ELF-1 (cell line): ENCODE measurements around the gene ZACN.
"Not testable (repeated sequence)": the region's sequence is repeated elsewhere in the genome, so short reads cannot be mapped to it uniquely, and the experiment has no call there.

Source experiments
- DNase-seq: peaks from one replicate; pipeline ENCODE4 v3.0.0-alpha.2; 2016; ENCODE audit warnings: low read depth, low spot score

Gene ZACN

DNA sequence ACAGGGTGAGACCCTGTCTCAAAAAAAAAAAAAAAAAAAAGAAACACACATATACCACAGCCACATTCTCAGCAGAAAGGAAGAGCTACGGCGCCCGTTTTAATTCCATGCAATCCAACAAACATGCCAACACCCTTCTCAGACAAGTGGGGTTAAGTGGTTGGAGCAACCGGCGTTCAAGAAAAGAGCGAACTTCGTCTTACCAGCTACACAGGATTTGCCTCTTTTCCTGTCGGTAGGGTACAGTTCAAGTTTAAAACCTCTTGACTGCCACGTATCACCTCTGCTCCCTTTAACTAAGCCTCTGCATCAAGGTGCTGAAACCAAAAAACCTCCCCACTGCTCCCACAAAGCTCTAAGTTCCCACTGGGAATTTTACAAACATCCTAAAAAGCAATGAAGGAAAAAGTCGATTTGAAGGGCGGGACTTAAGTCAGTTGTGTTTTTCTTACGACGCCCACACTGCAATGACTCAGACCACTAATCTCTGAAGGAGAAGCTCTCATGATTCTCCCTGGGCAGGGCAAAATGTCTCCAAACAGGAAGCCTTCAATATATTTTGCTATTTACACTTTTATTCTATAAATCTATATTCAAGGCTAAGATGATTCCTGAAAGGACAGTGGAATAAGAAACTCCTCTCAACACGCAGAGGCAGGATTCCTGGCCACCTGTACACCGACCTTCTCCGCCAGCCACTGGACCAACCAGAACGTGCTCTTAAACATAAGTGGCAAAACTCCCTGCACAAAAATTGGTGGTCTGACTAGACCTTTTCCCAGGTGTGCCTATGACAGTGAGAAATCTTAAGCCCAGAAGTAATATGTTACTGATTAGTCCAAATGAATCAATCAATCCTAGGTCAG, 25.5 kb upstream of the ZACN start:
- DNase-seq: no peak

DNA sequence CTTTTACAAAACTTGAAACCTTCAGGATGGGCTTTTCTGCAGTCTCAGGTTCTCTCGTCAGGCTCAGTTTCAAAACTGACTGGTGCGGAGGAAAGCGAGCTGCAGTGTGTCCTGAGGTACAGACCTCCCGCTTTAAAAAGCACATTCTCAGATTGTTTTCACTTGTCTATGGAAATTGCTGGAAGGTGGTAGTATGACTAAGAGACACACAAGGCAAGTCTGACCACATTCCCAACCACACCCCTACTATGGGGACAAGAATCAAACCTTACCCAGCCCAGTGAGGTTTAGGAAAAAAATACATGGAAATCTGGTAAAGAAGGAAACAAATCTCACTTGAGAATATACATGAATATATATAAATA, 24.9 kb upstream of the ZACN start:
- no peak for DNase-seq

DNA sequence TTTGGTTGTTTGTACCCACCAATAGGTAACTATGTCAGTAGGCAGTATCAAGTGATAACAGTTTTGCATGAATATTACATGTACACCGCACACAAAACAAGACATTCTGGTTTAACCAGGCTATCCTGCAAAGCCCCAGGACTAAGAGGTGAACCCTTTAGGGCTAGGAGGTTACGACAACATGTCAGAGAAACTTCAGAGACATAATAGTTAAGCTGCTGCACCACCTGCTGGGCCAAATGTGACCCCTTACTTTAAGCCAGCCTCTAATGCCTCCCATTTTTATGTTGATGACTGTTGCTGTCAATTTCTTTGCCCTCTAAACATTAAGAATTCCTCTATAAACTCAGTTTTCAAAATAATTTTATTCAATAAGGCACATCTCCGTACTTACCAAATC, 22.1 kb upstream of the ZACN start:
- DNase-seq: no peak

DNA sequence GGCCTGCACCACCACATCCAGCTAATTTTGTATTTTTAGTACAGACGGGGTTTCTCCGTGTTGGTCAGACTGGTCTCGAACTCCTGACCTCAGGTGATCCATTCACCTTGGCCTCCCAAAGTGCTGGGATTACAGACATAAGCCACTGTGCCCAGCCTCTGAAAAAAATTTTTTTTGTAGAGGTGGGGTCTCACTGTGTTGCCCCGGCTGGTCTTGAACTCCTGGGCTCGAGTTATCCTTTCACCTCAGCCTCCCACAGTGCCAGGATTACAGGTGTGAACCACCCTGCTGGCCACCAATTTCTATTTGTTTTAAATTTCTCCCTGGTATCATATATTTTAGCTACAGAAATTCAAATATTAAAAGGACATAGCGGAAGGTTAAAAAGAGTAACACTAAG, 20.7 kb upstream of the ZACN start:
- not testable (repeated sequence) for DNase-seq

DNA sequence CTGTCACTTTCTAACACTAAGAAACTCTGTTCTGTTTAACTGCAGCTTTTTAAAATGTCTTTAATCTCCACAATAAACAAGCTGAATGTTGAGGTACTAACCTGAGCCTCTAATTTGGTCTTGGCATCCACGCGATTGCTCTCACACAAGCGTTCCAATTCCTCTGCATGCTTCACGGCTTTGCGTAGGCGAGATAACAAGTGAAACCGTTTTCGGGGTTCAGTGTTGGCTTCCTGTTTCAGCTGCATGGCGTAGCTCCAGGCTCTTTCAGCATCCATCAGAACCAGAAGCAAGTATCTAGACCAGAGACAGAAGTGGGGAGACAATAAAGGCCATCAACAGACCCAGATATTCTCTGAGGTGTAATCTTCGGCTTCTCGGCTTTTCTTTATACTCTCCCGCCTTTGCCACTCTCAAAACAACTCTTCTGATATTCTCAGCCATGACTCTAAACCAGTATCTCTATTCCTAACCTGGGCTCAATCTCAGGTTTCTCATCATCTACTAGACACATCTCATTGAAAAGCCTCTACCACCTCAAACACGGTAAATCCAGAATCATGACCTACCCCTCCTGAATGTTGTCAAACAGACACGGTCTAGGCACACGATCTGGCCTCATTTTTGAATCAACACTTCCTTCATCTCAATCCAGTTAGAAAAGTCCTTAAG, 15.0 kb upstream of the ZACN start:
- no peak for DNase-seq

DNA sequence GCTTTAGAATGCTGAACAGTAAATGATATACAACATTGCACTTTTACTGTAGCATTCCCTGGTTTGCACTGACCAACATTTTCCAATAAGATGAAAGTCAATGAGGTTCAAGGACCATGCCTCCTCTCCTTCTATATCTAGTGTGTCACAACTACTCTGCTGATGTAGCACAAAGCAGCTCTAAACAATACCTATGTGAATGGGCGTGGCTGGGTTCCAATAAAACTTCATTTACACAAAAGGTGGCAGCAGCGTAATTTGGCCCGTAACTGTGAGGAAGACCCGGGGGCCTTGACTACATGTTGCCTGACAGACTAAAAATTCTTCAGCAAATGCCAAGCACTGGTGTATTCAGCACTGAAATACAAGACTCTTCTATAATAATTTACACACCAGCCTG, 13.2 kb upstream of the ZACN start:
- no peak for DNase-seq

DNA sequence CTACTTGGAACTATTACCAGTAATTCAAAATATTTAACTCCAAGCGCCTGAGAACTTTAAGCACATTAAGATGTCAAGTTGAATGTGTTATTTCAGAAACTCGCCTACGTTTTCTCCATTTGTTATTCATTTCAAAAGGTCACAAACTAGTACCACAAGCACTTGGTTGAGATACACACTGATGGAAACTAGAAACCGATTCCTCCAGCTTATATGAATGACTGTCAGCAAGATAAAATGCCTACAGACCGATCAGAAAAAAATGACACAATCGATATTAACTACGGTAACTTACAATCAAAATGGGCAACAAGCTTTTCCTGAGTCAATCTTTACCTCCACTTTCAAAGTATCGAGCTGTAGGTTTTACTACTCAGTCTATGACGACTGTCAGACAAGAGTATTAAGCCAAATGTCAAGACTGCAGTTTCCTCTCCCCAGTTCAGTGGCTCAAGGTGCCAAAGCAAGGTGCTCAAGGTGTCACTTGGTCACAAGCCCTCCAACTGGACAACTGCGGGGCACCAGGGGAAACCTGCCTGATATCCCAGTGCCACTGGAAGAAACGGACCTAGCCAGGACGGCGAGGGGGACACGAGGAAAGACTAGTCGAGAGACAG, 7.3 kb upstream of the ZACN start:
- DNase-seq: no peak

DNA sequence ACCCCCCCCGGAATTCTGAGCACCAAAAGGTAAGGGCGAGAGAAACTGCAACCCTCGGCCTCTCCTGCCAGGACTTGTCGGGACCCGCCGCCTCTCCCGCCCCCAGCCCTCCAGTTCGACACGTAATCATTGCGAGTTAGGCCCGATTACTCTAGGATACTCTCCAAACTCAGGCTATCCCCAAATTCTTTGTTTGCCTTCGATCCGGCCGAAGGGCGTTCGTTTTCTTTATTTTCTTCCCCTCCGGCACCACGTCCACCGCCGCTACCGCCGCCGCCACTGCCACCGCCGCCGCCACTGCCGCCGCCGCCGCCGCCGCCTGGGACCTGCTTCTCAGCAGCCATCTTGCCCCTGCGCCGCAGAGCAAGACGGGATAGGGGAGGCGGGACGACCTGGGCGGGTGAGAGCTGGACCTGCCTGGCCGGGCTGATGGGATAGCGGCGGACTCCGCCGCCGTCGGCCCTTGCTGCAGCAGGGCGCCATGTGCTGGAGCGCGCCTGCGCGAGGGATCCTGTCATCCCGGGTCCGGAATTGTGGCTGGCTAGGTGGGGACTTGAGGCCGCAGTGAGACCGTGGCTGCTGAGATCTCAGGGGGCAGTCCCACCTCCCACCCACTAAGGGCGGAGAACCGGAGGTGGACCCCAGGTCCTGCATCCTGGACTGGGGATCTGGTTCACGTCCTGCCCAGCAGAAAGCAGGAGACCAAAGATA, 6.7 kb upstream of the ZACN start, which contains the start of gene SRP68:
SRP68 (minus strand) TSS at position 370 of the 711 bp plus-strand sequence; CDS start at position 344, 26 bp downstream.
- DNase-seq: peak; percentile 94

DNA sequence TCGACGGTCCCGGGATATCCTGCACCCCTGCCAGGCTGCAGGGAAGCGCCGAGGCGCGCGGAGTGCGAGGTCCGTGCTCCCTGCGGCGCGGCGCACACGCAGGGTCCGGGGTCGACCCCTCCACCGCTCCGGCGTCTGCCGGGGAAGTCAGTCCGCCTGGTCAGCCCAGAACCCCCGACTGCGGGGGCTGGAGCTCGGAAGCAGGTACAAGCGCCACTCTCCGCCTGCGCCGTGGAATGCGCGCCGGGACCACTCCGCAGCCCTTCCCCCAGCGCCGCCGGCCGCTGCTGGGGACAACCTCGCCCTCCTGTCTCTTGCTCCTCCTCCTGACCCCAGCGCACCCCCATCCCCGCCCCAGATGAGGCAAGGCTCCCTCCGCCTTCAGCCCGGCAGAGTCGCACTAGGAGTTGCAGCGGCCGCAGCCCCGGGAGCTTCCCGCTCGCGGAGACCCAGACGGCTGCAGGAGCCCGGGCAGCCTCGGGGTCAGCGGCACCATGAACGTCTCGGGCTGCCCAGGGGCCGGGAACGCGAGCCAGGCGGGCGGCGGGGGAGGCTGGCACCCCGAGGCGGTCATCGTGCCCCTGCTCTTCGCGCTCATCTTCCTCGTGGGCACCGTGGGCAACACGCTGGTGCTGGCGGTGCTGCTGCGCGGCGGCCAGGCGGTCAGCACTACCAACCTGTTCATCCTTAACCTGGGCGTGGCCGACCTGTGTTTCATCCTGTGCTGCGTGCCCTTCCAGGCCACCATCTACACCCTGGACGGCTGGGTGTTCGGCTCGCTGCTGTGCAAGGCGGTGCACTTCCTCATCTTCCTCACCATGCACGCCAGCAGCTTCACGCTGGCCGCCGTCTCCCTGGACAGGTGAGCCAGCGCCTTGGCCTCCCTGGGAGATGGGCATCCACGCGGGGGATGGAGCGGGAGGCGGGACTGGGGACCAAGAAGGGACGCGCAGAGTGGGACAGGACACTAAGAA, 4.3 kb upstream of the ZACN start, which contains the start of gene GALR2:
GALR2 (plus strand) TSS at position 392 of the 974 bp plus-strand sequence; CDS start at position 495, 103 bp downstream.
- peak; percentile 25 for DNase-seq

DNA sequence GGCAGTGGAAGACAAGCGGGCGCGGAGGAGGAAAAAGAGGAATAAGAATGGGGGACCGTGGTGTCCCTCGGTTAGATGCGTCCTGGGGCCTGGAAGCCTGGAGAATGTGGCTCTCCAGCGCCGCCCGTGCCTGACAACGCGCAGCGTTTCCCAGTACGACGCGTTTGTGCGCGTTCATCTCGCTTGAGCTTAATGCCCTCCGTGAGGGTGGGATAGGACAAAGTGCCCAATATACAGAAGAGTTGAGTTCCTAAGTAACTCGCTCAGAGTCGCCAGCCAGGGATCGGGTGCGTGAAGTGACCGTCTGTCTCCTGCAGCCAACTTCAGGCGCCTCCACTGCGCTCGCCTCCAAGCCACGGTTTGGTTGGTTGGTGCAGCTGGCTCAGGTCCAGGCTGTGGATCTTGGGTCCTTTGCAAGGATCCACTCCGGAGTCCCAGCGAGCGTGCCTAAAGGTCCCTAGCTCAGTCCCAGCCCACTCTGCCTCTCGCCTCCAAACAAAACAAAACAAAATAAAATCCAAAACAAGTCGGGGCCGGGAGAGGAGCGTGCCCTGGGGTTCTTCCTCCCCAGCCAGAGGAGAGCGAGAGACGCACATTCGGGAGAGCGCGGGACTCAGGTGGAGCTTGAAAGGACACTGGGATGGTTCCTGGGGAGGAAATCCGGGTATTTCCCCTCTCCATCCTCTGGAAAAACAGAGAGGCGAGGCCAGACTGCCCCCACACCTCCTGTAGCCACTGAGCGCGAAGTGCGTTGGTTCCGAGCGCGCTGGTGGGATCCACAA, 3.4 kb upstream of the ZACN start:
- DNase-seq: peak; percentile 56

DNA sequence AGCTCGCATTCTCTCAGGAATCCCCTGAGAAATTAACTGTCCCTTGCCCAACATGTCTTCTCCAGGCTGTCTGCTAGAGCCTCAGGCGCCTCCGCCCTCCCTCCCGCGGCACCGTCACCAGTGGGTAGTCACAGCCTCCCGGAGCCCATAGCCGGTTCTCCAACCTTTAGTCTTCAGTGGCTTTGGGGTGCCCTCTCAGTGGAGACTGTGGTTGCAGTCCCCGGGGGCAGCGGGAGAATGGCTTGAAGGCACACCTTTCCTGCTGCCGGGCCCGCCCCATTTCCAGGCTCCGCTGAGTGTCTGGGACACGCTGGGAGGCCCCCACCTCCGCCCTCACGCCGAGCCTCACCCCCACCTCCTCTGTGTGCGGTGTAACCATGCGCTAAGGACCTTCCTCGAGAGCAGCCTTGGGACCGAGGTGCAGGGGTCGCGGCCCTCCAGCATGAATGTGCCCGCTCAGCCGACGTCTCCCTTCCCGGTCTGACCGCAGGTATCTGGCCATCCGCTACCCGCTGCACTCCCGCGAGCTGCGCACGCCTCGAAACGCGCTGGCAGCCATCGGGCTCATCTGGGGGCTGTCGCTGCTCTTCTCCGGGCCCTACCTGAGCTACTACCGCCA, 2.7 kb upstream of the ZACN start:
- no peak for DNase-seq

DNA sequence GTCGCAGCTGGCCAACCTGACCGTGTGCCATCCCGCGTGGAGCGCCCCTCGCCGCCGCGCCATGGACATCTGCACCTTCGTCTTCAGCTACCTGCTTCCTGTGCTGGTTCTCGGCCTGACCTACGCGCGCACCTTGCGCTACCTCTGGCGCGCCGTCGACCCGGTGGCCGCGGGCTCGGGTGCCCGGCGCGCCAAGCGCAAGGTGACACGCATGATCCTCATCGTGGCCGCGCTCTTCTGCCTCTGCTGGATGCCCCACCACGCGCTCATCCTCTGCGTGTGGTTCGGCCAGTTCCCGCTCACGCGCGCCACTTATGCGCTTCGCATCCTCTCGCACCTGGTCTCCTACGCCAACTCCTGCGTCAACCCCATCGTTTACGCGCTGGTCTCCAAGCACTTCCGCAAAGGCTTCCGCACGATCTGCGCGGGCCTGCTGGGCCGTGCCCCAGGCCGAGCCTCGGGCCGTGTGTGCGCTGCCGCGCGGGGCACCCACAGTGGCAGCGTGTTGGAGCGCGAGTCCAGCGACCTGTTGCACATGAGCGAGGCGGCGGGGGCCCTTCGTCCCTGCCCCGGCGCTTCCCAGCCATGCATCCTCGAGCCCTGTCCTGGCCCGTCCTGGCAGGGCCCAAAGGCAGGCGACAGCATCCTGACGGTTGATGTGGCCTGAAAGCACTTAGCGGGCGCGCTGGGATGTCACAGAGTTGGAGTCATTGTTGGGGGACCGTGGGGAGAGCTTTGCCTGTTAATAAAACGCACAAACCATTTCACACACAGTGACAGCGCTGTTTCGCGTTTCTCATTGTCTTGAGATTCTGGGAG, 2.0 kb upstream of the ZACN start:
- peak; percentile 44 for DNase-seq

DNA sequence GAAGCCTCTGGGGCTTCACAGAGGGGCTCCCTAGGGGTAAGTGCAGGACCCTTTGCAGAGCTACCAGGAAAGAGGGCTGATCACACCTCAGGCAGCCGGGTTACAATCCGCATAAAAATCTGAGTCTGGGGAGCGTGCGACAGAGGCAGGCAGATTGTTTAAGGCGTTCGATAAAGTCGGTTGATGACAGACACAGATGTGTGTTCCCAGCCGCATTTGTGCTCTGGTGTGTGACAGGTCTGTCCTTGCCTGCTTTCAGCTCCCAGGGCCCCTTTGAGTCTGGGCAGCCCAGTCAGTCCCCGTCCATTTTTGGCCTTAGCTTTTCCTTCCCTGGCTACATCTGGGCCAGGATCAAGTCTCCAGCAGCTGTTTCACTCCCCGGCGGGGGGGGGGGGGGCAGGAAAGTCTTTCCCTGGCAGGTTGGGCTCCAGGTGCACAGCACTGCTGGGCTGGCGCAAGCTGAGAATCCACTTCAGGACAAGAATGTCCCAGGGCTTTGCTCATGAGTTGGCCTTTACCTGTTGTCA, 1.3 kb upstream of the ZACN start:
- peak; percentile 42 for DNase-seq

DNA sequence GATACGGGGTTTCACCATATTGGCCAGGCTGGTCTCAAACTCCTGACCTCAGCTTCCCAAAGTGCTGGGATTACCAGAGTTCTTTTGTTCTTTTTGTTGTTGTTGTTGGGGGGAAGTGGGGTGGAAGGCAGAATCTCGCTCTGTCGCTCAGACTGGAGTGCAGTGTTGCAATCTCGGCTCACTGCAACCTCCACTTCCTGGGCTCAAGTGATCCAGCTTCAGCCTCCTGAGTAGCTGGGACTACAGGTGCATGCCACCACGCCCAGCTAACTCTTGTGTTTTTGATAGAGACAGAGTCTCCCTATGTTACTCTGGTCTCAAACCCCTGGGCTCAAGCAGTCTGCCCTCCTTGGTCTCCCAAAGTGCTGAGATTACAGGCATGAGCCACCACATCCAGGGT, 612 bp upstream of the ZACN start:
- not testable (repeated sequence) for DNase-seq

DNA sequence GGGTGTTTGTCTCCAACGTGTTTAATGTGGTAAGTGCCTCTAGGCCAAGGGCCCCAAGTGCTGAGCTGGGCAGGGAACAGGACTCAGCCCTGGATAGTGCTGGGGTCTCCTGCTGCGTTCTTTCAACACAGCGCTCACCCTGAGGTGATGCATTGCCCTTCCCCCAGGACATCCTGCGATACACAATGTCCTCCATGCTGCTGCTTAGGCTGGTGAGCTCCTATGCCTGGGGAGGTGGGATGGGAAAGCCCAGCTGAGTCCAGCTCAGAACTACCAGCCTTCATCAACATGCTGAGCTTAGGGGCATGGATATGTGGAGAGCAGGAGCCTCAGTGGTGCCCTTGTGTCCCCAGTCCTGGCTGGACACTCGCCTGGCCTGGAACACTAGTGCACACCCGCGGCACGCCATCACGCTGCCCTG, 563 bp downstream of the ZACN start:
- DNase-seq: peak; percentile 25

DNA sequence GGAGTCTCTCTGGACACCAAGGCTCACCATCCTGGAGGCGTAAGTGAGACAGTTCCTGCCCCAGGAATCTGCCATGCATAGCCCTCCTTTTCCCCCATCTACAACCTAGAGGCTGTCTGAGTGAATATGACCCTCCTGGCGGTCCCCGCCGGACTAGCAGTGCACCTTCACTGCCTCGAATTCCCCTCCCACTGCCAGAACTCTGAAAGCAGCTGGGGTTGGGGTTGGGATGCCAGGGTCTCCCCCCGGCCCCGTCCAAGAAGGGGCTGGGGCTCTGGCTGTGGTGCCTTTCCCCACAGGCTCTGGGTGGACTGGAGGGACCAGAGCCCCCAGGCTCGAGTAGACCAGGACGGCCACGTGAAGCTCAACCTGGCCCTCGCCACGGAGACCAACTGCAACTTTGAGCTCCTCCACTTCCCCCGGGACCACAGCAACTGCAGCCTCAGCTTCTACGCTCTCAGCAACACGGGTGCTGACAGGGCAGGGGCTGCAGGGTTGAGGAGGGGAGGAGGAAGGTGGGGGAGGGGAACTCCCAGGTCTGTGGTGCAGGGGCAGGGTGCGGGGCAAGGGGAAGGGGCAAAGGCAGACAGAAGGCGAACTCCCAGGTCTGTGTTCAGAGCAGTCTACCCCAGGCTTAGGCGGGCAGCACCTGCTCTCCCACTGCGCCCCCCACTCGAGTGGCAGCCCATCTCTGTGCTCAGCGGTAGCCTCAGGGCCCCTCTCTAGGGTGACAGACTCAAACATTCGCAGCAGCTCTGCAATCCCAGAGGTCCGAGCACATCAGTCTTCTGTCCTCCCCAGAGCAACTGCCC, 1.2 kb downstream of the ZACN start:
- DNase-seq: peak; percentile 64

DNA sequence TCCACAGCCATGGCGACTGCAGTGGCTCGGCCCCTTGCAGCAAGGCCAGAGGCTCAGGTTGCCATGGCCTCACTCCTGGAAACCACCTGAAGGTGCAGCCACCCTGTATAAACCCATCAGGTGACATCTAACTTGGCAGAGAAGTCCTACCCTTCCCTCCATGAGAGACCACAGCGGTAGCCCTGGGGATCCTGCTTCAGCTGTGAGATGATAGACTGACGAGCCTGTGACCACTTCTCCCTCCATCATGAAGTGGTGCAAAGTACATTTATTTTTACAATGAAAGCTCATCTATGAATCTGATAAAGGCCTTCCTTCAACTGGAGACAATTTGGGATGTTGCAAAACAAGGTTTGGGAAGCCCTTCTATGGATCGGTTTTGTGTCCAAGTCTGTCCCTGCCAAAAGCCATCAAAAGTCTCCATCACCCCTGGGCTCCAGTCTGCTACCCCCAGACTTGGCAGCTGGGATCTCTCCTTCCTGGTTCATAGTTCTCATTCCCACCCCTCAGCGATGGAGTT, 1.8 kb downstream of the ZACN start:
- no peak for DNase-seq
